Neural progenitor cell (in vitro differentiated cells): ENCODE measurements around the gene POLD3. TPM values are rescaled to one million over a fixed set of nuclear protein-coding genes. Genes with fewer than 3 reads are reported as not detected.

Experiments used
- DNase-seq: peaks from one replicate; pipeline ENCODE4 v3.0.0-alpha.2; 2016; ENCODE audit warnings: low spot score
- H2AFZ ChIP-seq: fragments of 200-600 bp; sonication (generic); replicated peaks from 2 replicates; pipeline ENCODE4 v1.6.1; 2016; ENCODE audit warnings: antibody characterized with exemption
- H3F3A ChIP-seq: fragments of 200-600 bp; sonication (generic); 2 replicates; pipeline ENCODE4 v1.6.1; 2016; ENCODE audit warnings: antibody characterized with exemption, low read depth
- H3K27ac ChIP-seq: fragments of 200-600 bp; sonication (generic); 2 replicates; pipeline ENCODE4 v1.5.1; 2016; ENCODE audit warnings: mild to moderate bottlenecking
- H3K27me3 ChIP-seq: fragments of 200-600 bp; sonication (generic); 2 replicates; pipeline ENCODE4 v1.6.1; 2016; ENCODE audit warnings: mild to moderate bottlenecking, moderate library complexity
- H3K36me3 ChIP-seq: fragments of 200-600 bp; sonication (generic); 2 replicates; pipeline ENCODE4 v1.5.1; 2016
- H3K4me1 ChIP-seq: fragments of 200-600 bp; sonication (generic); 2 replicates; pipeline ENCODE4 v1.6.1; 2016; ENCODE audit warnings: mixed run types
- H3K4me2 ChIP-seq: fragments of 200-600 bp; sonication (generic); 2 replicates; pipeline ENCODE4 v1.6.1; 2016
- H3K4me3 ChIP-seq: fragments of 200-600 bp; sonication (generic); 2 replicates; pipeline ENCODE4 v1.5.1; 2016
- H3K79me2 ChIP-seq: fragments of 200-600 bp; sonication (generic); 2 replicates; pipeline ENCODE4 v1.6.1; 2016; ENCODE audit warnings: low read depth
- H3K9ac ChIP-seq: fragments of 200-600 bp; sonication (generic); 2 replicates; pipeline ENCODE4 v1.6.1; 2016
- H3K9me3 ChIP-seq: fragments of 200-600 bp; sonication (generic); 2 replicates; pipeline ENCODE4 v1.5.1; 2016; ENCODE audit warnings: low read depth
- H4K20me1 ChIP-seq: fragments of 200-600 bp; sonication (generic); 2 replicates; pipeline ENCODE4 v1.6.1; 2016; ENCODE audit warnings: low read depth
- H3K27ac Mint-ChIP-seq: 3 replicates; pipeline ENCODE4 v1.8.0; 2021; ENCODE audit warnings: mixed read lengths
- H3K27me3 Mint-ChIP-seq: 2 replicates; pipeline ENCODE4 v1.8.0; 2022; ENCODE audit warnings: low read depth, mild to moderate bottlenecking, inconsistent platforms, moderate library complexity, mixed read lengths; ENCODE audit not compliant: insufficient read depth
- H3K36me3 Mint-ChIP-seq: 3 replicates; pipeline ENCODE4 v1.8.0; 2021; ENCODE audit warnings: mixed read lengths
- H3K4me1 Mint-ChIP-seq: 3 replicates; pipeline ENCODE4 v1.8.0; 2021; ENCODE audit warnings: mixed read lengths
- H3K4me3 Mint-ChIP-seq: 3 replicates; pipeline ENCODE4 v1.8.0; 2021; ENCODE audit warnings: mild to moderate bottlenecking, moderate library complexity, mixed read lengths
- H3K9me3 Mint-ChIP-seq: 3 replicates; pipeline ENCODE4 v1.8.0; 2020; ENCODE audit warnings: mixed read lengths
- CTCF ChIP-seq: fragments of 200-600 bp; sonication (generic); IDR thresholded peaks from 2 replicates; pipeline ENCODE4 v1.5.1; 2017; ENCODE audit warnings: antibody characterized with exemption, mild to moderate bottlenecking
- EZH2 ChIP-seq: fragments of 200-600 bp; sonication (generic); IDR thresholded peaks from 2 replicates; pipeline ENCODE4 v1.6.1; 2017; ENCODE audit warnings: antibody characterized with exemption, mild to moderate bottlenecking, moderate library complexity
- EZH2phosphoT487 ChIP-seq: fragments of 200-600 bp; sonication (generic); IDR thresholded peaks from 2 replicates; pipeline ENCODE4 v1.6.1; 2017; ENCODE audit warnings: antibody characterized with exemption
- total RNA-seq: library from RNA; depleted of rRNA; stranded (reverse); fragments of >200 nt; gene quantifications from 2 replicates; pipeline ENCODE4 v1.2.3, GENCODE V29; 2015; ENCODE audit warnings: low replicate concordance

POLD3 gene
- total RNA-seq, 1 donor from 2014 or later: 56.9 TPM

GRCh38 chr11:74593463-74593862 is 1.1 kb downstream of the POLD3 start:
- Histone ChIP-seq H3K27ac (no peak overlapping the region), H2AFZ (no peak overlapping the region), H3K4me2 (peak overlapping the region; percentile 97), H3F3A (no peaks in the 10 kb centered on the region), H3K27me3 (no peaks in the 10 kb centered on the region), H4K20me1 (peaks cover 1% of the 10 kb centered on the region), H3K36me3 (peaks cover 5% of the 10 kb centered on the region), H3K9me3 (no peaks in the 10 kb centered on the region), H3K4me3 (peak overlapping the region; percentile 92), H3K4me1 (peaks cover 15% of the 10 kb centered on the region), H3K9ac (peak overlapping the region; percentile 95), H3K79me2 (peaks cover 50% of the 10 kb centered on the region)
- H3K27ac Mint-ChIP-seq: peak overlapping the region; percentile 99
- peaks cover 2% of the 10 kb centered on the region for H3K27me3 Mint-ChIP-seq
- H3K4me1 Mint-ChIP-seq: peaks cover 24% of the 10 kb centered on the region
- TF ChIP-seq EZH2phosphoT487 (no peak), CTCF (no peak), EZH2 (no peak)
- H3K4me3 Mint-ChIP-seq: peak overlapping the region; percentile 100
- no peak for DNase-seq
- H3K9me3 Mint-ChIP-seq: peaks cover 7% of the 10 kb centered on the region
- H3K36me3 Mint-ChIP-seq: peaks cover 33% of the 10 kb centered on the region

- H3K27me3 ChIP-seq: no peaks in the 10 kb centered on the region
- no peak for TF ChIP-seq EZH2phosphoT487
- TF ChIP-seq EZH2: no peak
- TF ChIP-seq CTCF: no peak
- peaks cover 3% of the 10 kb centered on the region for H4K20me1 ChIP-seq
- Mint-ChIP-seq H3K36me3 (peaks cover 21% of the 10 kb centered on the region), H3K4me3 (no peak overlapping the region), H3K27me3 (no peaks in the 10 kb centered on the region), H3K27ac (no peak overlapping the region), H3K9me3 (no peaks in the 10 kb centered on the region), H3K4me1 (no peaks in the 10 kb centered on the region)
- no peak overlapping the region for H3K4me2 ChIP-seq
- peaks cover 11% of the 10 kb centered on the region for H3K79me2 ChIP-seq
- no peaks in the 10 kb centered on the region for H3K4me1 ChIP-seq
- no peak overlapping the region for H3K9ac ChIP-seq
- no peak overlapping the region for H3K27ac ChIP-seq
- no peaks in the 10 kb centered on the region for H3F3A ChIP-seq
- peaks cover 9% of the 10 kb centered on the region for H3K36me3 ChIP-seq
- no peak overlapping the region for H3K4me3 ChIP-seq
- DNase-seq: no peak
- no peak overlapping the region for H2AFZ ChIP-seq
- H3K9me3 ChIP-seq: no peaks in the 10 kb centered on the region
Measured at GRCh38 chr11:74602637-74603556, 10.5 kb downstream of the POLD3 start.

- no peaks in the 10 kb centered on the region for H3K9me3 ChIP-seq
- no peak overlapping the region for H3K9ac ChIP-seq
- H3K4me2 ChIP-seq: no peak overlapping the region
- H3K36me3 ChIP-seq: peaks cover 15% of the 10 kb centered on the region
- H3K4me3 ChIP-seq: no peak overlapping the region
- Mint-ChIP-seq H3K4me3 (no peak overlapping the region), H3K36me3 (peaks cover 19% of the 10 kb centered on the region), H3K4me1 (no peaks in the 10 kb centered on the region), H3K9me3 (no peaks in the 10 kb centered on the region), H3K27me3 (no peaks in the 10 kb centered on the region), H3K27ac (no peak overlapping the region)
- no peak for TF ChIP-seq CTCF
- TF ChIP-seq EZH2phosphoT487: no peak
- TF ChIP-seq EZH2: no peak
- no peaks in the 10 kb centered on the region for H3K4me1 ChIP-seq
- no peaks in the 10 kb centered on the region for H3F3A ChIP-seq
- peaks cover 15% of the 10 kb centered on the region for H3K79me2 ChIP-seq
- H4K20me1 ChIP-seq: no peaks in the 10 kb centered on the region
- H3K27ac ChIP-seq: no peak overlapping the region
- H2AFZ ChIP-seq: no peak overlapping the region
- H3K27me3 ChIP-seq: no peaks in the 10 kb centered on the region
- no peak for DNase-seq
Measured at GRCh38 chr11:74603845-74604244, 11.5 kb downstream of the POLD3 start.
